IMR-90 (cell line): Measurements from ENCODE around the gene C16orf86. TPM values are rescaled to one million over a fixed set of nuclear protein-coding genes. Genes with fewer than 3 reads are reported as not detected.

Source experiments
- ATAC-seq: fragments of 200-7000 bp; cut with Tn5 transposase; 2 replicates; pipeline ENCODE4 v1.9.1; 2020; ENCODE audit warnings: low read depth, mild to moderate bottlenecking, moderate library complexity
- BruUV-seq: library from RNA; stranded (reverse); fragments of 400-500 nt; replicated peaks from 2 replicates; lab custom pipeline; 2021; lab: Mats Ljungman, UMichigan
- CTCF ChIA-PET: fragments of 300-600 bp; formaldehyde crosslinking; extraction: SDS; loops from one replicate; lab custom pipeline; 2021; ENCODE audit warnings: antibody characterized with exemption; lab: Yijun Ruan, JAX
- POLR2A ChIA-PET: fragments of 300-600 bp; sonication (Branson Sonifier 250); formaldehyde crosslinking; loops from one replicate; lab custom pipeline; 2022; ENCODE audit warnings: antibody characterized with exemption; ENCODE audit not compliant: unreplicated experiment; lab: Charles Lee
- DNase-seq: peaks from one replicate; pipeline ENCODE4 v3.0.0; 2013
- H2AFZ ChIP-seq: replicated peaks from 2 replicates; pipeline ENCODE3; 2013; ENCODE audit warnings: low read length, mild to moderate bottlenecking; ENCODE audit not compliant: poor library complexity
- H2AK5ac ChIP-seq: 2 replicates; pipeline ENCODE4 v1.6.1; 2013; ENCODE audit warnings: low read depth, low read length, inconsistent platforms
- H2AK9ac ChIP-seq: replicated peaks from 2 replicates; pipeline ENCODE3; 2013; ENCODE audit warnings: mild to moderate bottlenecking, low read depth, low read length, moderate library complexity; ENCODE audit not compliant: poor library complexity
- H2BK120ac ChIP-seq: 2 replicates; pipeline ENCODE4 v1.6.1; 2013; ENCODE audit warnings: low read depth, low read length, inconsistent platforms
- H2BK15ac ChIP-seq: 3 replicates; pipeline ENCODE4 v1.6.1; 2013; ENCODE audit warnings: low read depth, low read length, inconsistent platforms
- H2BK20ac ChIP-seq: 2 replicates; pipeline ENCODE4 v1.6.1; 2013; ENCODE audit warnings: low read depth, mild to moderate bottlenecking, inconsistent platforms, low read length, moderate library complexity
- H2BK5ac ChIP-seq: 2 replicates; pipeline ENCODE4 v1.6.1; 2013; ENCODE audit warnings: mild to moderate bottlenecking, low read depth, low read length, inconsistent platforms; ENCODE audit not compliant: poor library complexity, severe bottlenecking
- H3K14ac ChIP-seq: replicated peaks from 2 replicates; pipeline ENCODE4 v1.6.1; 2013; ENCODE audit warnings: low read depth, low read length, inconsistent platforms
- H3K18ac ChIP-seq: 2 replicates; pipeline ENCODE4 v1.6.1; 2013; ENCODE audit warnings: low read depth, low read length, control low read depth
- H3K23ac ChIP-seq: 2 replicates; pipeline ENCODE4 v1.6.1; 2013; ENCODE audit warnings: low read depth, low read length, inconsistent platforms
- H3K27ac ChIP-seq: 2 replicates; pipeline ENCODE4 v1.5.1; 2013; ENCODE audit warnings: mild to moderate bottlenecking, control low read depth, low read length; ENCODE audit not compliant: insufficient read depth
- H3K27me3 ChIP-seq: 2 replicates; pipeline ENCODE4 v1.6.1; 2013; ENCODE audit warnings: low read length; ENCODE audit not compliant: control insufficient read depth, insufficient read depth
- H3K36me3 ChIP-seq: 2 replicates; pipeline ENCODE4 v1.6.1; 2013; ENCODE audit warnings: low read length, mixed read lengths; ENCODE audit not compliant: control insufficient read depth, insufficient read depth
- H3K4ac ChIP-seq: 2 replicates; pipeline ENCODE4 v1.6.1; 2013; ENCODE audit warnings: low read depth, low read length, inconsistent platforms
- H3K4me1 ChIP-seq: 2 replicates; pipeline ENCODE4 v1.6.1; 2013; ENCODE audit warnings: low read length, mixed read lengths; ENCODE audit not compliant: control insufficient read depth, insufficient read depth
- H3K4me2 ChIP-seq: 2 replicates; pipeline ENCODE4 v1.6.1; 2013; ENCODE audit warnings: low read depth, mild to moderate bottlenecking, control low read depth, low read length, moderate library complexity
- H3K4me3 ChIP-seq: 2 replicates; pipeline ENCODE4 v1.5.1; 2013; ENCODE audit warnings: low read depth, mild to moderate bottlenecking, control low read depth, low read length, moderate library complexity; ENCODE audit not compliant: insufficient read depth
- H3K56ac ChIP-seq: 2 replicates; pipeline ENCODE4 v1.6.1; 2013; ENCODE audit warnings: low read length, inconsistent platforms; ENCODE audit not compliant: insufficient read depth; ENCODE audit errors: extremely low read depth
- H3K79me1 ChIP-seq, 2 experiments: 2 replicates each; pipeline ENCODE4 v1.6.1; 2013; ENCODE audit warnings: low read length in 2 of 2, inconsistent platforms in 1 of 2, low read depth in 1 of 2
- H3K9ac ChIP-seq: 2 replicates; pipeline ENCODE4 v1.6.1; 2013; ENCODE audit warnings: low read depth, low read length, control low read depth
- H3K9me1 ChIP-seq: 2 replicates; pipeline ENCODE4 v1.6.1; 2013; ENCODE audit warnings: low read length, inconsistent platforms; ENCODE audit not compliant: insufficient read depth
- H3K9me3 ChIP-seq: 2 replicates; pipeline ENCODE4 v1.6.1; 2013; ENCODE audit warnings: low read length; ENCODE audit not compliant: control insufficient read depth, insufficient read depth
- H4K20me1 ChIP-seq: 2 replicates; pipeline ENCODE4 v1.6.1; 2013; ENCODE audit warnings: low read length, inconsistent platforms; ENCODE audit not compliant: insufficient read depth
- H4K5ac ChIP-seq: 2 replicates; pipeline ENCODE4 v1.6.1; 2013; ENCODE audit warnings: mild to moderate bottlenecking, low read depth, low read length, control low read depth
- H4K8ac ChIP-seq, 2 experiments: 2 replicates each; pipeline ENCODE4 v1.6.1; 2013; ENCODE audit warnings: low read depth in 2 of 2, low read length in 2 of 2, control low read depth in 1 of 2, inconsistent platforms in 1 of 2
- H4K91ac ChIP-seq: 2 replicates; pipeline ENCODE4 v1.6.1; 2013; ENCODE audit warnings: low read depth, low read length, inconsistent platforms; ENCODE audit not compliant: insufficient read depth
- BHLHE40 ChIP-seq: fragments of 150-350 bp; IDR thresholded peaks from 2 replicates; pipeline ENCODE4 v1.6.1; 2016; ENCODE audit warnings: mild to moderate bottlenecking, low read depth, low read length
- CEBPB ChIP-seq: IDR thresholded peaks from 2 replicates; pipeline ENCODE4 v1.6.1; 2012; ENCODE audit warnings: low read depth, low read length, improper control_type of control experiment
- CHD1 ChIP-seq: IDR thresholded peaks from 2 replicates; pipeline ENCODE4 v1.6.1; 2012; ENCODE audit warnings: low read depth, low read length, improper control_type of control experiment
- ELK1 ChIP-seq: fragments of 150-350 bp; IDR thresholded peaks from 2 replicates; pipeline ENCODE4 v1.6.1; 2016; ENCODE audit warnings: low read depth, mild to moderate bottlenecking, low read length, moderate library complexity, borderline replicate concordance
- FOS ChIP-seq: fragments of 150-350 bp; IDR thresholded peaks from 2 replicates; pipeline ENCODE4 v1.6.1; 2016; ENCODE audit warnings: low read depth, low read length
- MAFK ChIP-seq: IDR thresholded peaks from 2 replicates; pipeline ENCODE4 v1.6.1; 2012; ENCODE audit warnings: low read depth, low read length, improper control_type of control experiment
- MAZ ChIP-seq: IDR thresholded peaks from 2 replicates; pipeline ENCODE4 v1.6.1; 2012; ENCODE audit warnings: low read depth, mild to moderate bottlenecking, low read length, improper control_type of control experiment, moderate library complexity, borderline replicate concordance
- MXI1 ChIP-seq: IDR thresholded peaks from 2 replicates; pipeline ENCODE4 v1.6.1; 2012; ENCODE audit warnings: low read depth, mild to moderate bottlenecking, low read length, moderate library complexity, borderline replicate concordance
- NFE2L2 ChIP-seq: fragments of 150-350 bp; IDR thresholded peaks from 2 replicates; pipeline ENCODE4 v1.6.1; 2016; ENCODE audit warnings: low read depth, mild to moderate bottlenecking, low read length
- POLR2A ChIP-seq: IDR thresholded peaks from 2 replicates; pipeline ENCODE4 v1.6.1; 2012; ENCODE audit warnings: mild to moderate bottlenecking, low read depth, low read length
- RAD21 ChIP-seq: IDR thresholded peaks from 2 replicates; pipeline ENCODE4 v1.6.1; 2012; ENCODE audit warnings: low read length, improper control_type of control experiment
- RCOR1 ChIP-seq: IDR thresholded peaks from 2 replicates; pipeline ENCODE4 v1.6.1; 2012; ENCODE audit warnings: mild to moderate bottlenecking, low read length, improper control_type of control experiment; ENCODE audit not compliant: insufficient replicate concordance
- RFX5 ChIP-seq: IDR thresholded peaks from 2 replicates; pipeline ENCODE4 v1.8.0; 2012; ENCODE audit warnings: low read depth, mild to moderate bottlenecking, low read length, moderate library complexity
- SMC3 ChIP-seq: fragments of 150-350 bp; IDR thresholded peaks from 2 replicates; pipeline ENCODE4 v1.6.1; 2016; ENCODE audit warnings: low read depth, mild to moderate bottlenecking, antibody characterized with exemption, low read length, moderate library complexity
- WGBS, 2 experiments: methylation state at CpG; one replicate each; pipeline versions ENCODE4 v1.1.5 to v1.1.7; 2013; ENCODE audit warnings: missing lambda C conversion rate in 2 of 2; ENCODE audit not compliant: insufficient read length in 1 of 2; ENCODE audit errors: extremely low coverage in 2 of 2; 5-methylcytosine and 5-hydroxymethylcytosine counted together
- dilution Hi-C: fragments of 300-500 bp; cut with HindIII; formaldehyde crosslinking; loops from one replicate; pipeline ENCODE4 v1.14.3; 2018; ENCODE audit warnings: low sequenced_read_pairs; ENCODE audit not compliant: unreplicated experiment
- in situ Hi-C: fragments of 300-500 bp; cut with MboI; formaldehyde crosslinking; loops from 3 replicates; pipeline ENCODE4 v1.14.3; 2019; ENCODE audit warnings: low sequenced_read_pairs, inconsistent platforms, mixed read lengths
- intact Hi-C: fragments of 100-400 bp; cut with micrococcal nuclease; formaldehyde crosslinking; loops from 2 replicates; pipeline ENCODE4 v1.10.0; 2022
- polyA plus RNA-seq, 3 experiments: library from polyadenylated mRNA; depleted of rRNA; stranded (reverse); fragments of >200 nt; gene quantifications; 2 replicates each; pipeline ENCODE4 v1.2.3, GENCODE V29; 2012; ENCODE audit warnings: low replicate concordance in 1 of 3
- total RNA-seq: library from RNA; depleted of rRNA; stranded (reverse); fragments of >200 nt; gene quantifications from 2 replicates; pipeline ENCODE4 v1.2.3, GENCODE V29; 2012
- TF ChIP-seq, protein P1 (sequence below): fragments of 150-350 bp; IDR thresholded peaks from 2 replicates; pipeline ENCODE4 v1.6.1; 2017; ENCODE audit warnings: mild to moderate bottlenecking, antibody characterized with exemption, low read length, low read depth
- TF ChIP-seq, protein P2 (sequence below): conservative IDR thresholded peaks from 2 replicates; pipeline ENCODE4 v1.5.1; 2012; ENCODE audit warnings: mild to moderate bottlenecking, low read depth, low read length, improper control_type of control experiment

The C16orf86 gene
- total and polyA plus RNA-seq, 2 of the 4 experiments (the other 2 are of a cell fraction), result 0.54 to 0.70 TPM

- no peak overlapping the region for H4K8ac ChIP-seq
- no TSS peak for BruUV-seq
- no peak overlapping the region for H3K18ac ChIP-seq
- WGBS, 2 experiments, result 92% methylated on average over 3 of the region's 7 CpGs; no CpG with 5 or more reads in 1 of the 2 experiments
- no peak overlapping the region for H3K9ac ChIP-seq
- no peak overlapping the region for H3K4me3 ChIP-seq
- H3K9me3 ChIP-seq, result no peaks in the 10 kb centered on the region
- DNase-seq, result no peak
- H2AFZ ChIP-seq, result no peak overlapping the region
- H3K79me1 ChIP-seq, result peaks cover 4 to 14% of the 10 kb centered on the region in 2 experiments; a peak in 3 of 4 replicates
- H2BK120ac ChIP-seq, result no peak overlapping the region
- POLR2A ChIA-PET, result no interaction called here
- H3K14ac ChIP-seq, result no peak overlapping the region
- H3K36me3 ChIP-seq, result peaks cover 2% of the 10 kb centered on the region; the same call in 1 of the 2 replicates
- no peak overlapping the region for H3K4me2 ChIP-seq
- no peak overlapping the region for H4K91ac ChIP-seq
- H2BK15ac ChIP-seq, result no peak overlapping the region
- no peaks in the 10 kb centered on the region for H3K27me3 ChIP-seq
- no peak overlapping the region for H2BK20ac ChIP-seq
- ATAC-seq, result no peak
- H3K9me1 ChIP-seq, result no peaks in the 10 kb centered on the region
- no peak overlapping the region for H3K27ac ChIP-seq
- no peak overlapping the region for H3K56ac ChIP-seq
- TF ChIP-seq RCOR1 (no peak), MXI1 (no peak), RFX5 (no peak), MAZ (no peak), CHD1 (no peak), ELK1 (no peak), BHLHE40 (no peak), SMC3 (no peak), RAD21 (no peak), FOS (no peak), MAFK (no peak), POLR2A (no peak), CEBPB (no peak), NFE2L2 (no peak)
- TF ChIP-seq, protein P1, sequence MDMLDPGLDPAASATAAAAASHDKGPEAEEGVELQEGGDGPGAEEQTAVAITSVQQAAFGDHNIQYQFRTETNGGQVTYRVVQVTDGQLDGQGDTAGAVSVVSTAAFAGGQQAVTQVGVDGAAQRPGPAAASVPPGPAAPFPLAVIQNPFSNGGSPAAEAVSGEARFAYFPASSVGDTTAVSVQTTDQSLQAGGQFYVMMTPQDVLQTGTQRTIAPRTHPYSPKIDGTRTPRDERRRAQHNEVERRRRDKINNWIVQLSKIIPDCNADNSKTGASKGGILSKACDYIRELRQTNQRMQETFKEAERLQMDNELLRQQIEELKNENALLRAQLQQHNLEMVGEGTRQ, result no peak
- TF ChIP-seq, protein P2, sequence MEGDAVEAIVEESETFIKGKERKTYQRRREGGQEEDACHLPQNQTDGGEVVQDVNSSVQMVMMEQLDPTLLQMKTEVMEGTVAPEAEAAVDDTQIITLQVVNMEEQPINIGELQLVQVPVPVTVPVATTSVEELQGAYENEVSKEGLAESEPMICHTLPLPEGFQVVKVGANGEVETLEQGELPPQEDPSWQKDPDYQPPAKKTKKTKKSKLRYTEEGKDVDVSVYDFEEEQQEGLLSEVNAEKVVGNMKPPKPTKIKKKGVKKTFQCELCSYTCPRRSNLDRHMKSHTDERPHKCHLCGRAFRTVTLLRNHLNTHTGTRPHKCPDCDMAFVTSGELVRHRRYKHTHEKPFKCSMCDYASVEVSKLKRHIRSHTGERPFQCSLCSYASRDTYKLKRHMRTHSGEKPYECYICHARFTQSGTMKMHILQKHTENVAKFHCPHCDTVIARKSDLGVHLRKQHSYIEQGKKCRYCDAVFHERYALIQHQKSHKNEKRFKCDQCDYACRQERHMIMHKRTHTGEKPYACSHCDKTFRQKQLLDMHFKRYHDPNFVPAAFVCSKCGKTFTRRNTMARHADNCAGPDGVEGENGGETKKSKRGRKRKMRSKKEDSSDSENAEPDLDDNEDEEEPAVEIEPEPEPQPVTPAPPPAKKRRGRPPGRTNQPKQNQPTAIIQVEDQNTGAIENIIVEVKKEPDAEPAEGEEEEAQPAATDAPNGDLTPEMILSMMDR, result no peak
- no peak overlapping the region for H4K5ac ChIP-seq
- no peak overlapping the region for H2BK5ac ChIP-seq
- dilution Hi-C loops (no loop called here), in situ Hi-C loops (loop anchor here (10.0 kb wide), 1 partner anchor 140 kb away; the partner anchor contains the start of gene RIPOR1), intact Hi-C loops (no loop called here)
- CTCF ChIA-PET, result interaction anchor here (1.5 kb wide), 1 partner anchor 144 kb away, joined by 9 read pairs; no protein-coding TSS in a partner anchor
- H4K20me1 ChIP-seq, result peaks cover 2% of the 10 kb centered on the region
- H3K4ac ChIP-seq, result no peak overlapping the region
- peaks cover 12% of the 10 kb centered on the region for H3K4me1 ChIP-seq
- H2AK5ac ChIP-seq, result no peak overlapping the region
- H3K23ac ChIP-seq, result no peak overlapping the region
- no peak overlapping the region for H2AK9ac ChIP-seq
Observed at GRCh38 chr16:67664871-67665270, 1.7 kb upstream of the C16orf86 start.
